GM18499 (cell line): ENCODE data around the gene NSG1.
"Not testable (repeated sequence)": the region's sequence is repeated elsewhere in the genome, so short reads cannot be mapped to it uniquely, and the experiment has no call there.

Source experiments
- ATAC-seq: cut with Tn5 transposase; IDR thresholded peaks from one replicate; pipeline ENCODE4 v1.9.1; 2021; ENCODE audit warnings: moderate number of reproducible peaks; ENCODE audit not compliant: insufficient read depth, unreplicated experiment

Gene NSG1

GRCh38 chr4:4461178-4461577 lies 74.3 kb downstream of the NSG1 start:
- ATAC-seq: no peak

- ATAC-seq: no peak
These were observed 74.9 kb downstream of the NSG1 start for GRCh38 chr4:4461850-4462249.

GRCh38 chr4:4462970-4463369 lies 76.1 kb downstream of the NSG1 start:
- ATAC-seq: no peak

- not testable (repeated sequence) for ATAC-seq
These were observed 78.3 kb downstream of the NSG1 start for GRCh38 chr4:4465238-4465637.
